Activated naive CD4-positive, alpha-beta T cell treated with anti-CD3 and anti-CD28 coated beads, Interleukin-2, amount 50 U/mL, for 72 hours (primary cell): Measurements from ENCODE around the gene ZNF487. TPM values are rescaled to one million over a fixed set of nuclear protein-coding genes. Genes with fewer than 3 reads are reported as not detected.
"Not testable (repeated sequence)": the region's sequence is repeated elsewhere in the genome, so short reads cannot be mapped to it uniquely, and the experiment has no call there.

Experiments
- ATAC-seq, 2 donors: fragments of 150-1000 bp; cut with Tn5 transposase; 2 replicates each; pipeline ENCODE4 v1.10.0; 2021; ENCODE audit warnings: mild to moderate bottlenecking in 2 of 2, moderate library complexity in 2 of 2
- DNase-seq, 2 donors: peaks; one replicate each; pipeline ENCODE4 v3.0.0; 2021 to 2022; ENCODE audit warnings: low spot score in 2 of 2
- H3K27ac Mint-ChIP-seq, 2 donors: one replicate each; pipeline ENCODE4 v1.8.0; 2022; ENCODE audit warnings: mild to moderate bottlenecking in 2 of 2, mixed read lengths in 2 of 2
- H3K36me3 Mint-ChIP-seq, 2 donors: one replicate each; pipeline ENCODE4 v1.8.0; 2022; ENCODE audit warnings: mixed read lengths in 2 of 2
- H3K9me3 Mint-ChIP-seq, 2 donors: one replicate each; pipeline ENCODE4 v1.8.0; 2022; ENCODE audit warnings: mixed read lengths in 2 of 2
- total RNA-seq, 2 donors: library from RNA; stranded (reverse); gene quantifications; one replicate each; pipeline ENCODE4 v1.2.3, GENCODE V29; 2022

Gene ZNF487
- total RNA-seq, 2 donors from 2014 or later = 2.7 to 4.1 TPM

- peak overlapping the region; percentile 97 to 98 for H3K27ac Mint-ChIP-seq
- H3K36me3 Mint-ChIP-seq = peaks cover 5 to 8% of the 10 kb centered on the region in 2 donors
Measured at GRCh38 chr10:43420369-43421200, 16.3 kb upstream of the ZNF487 start.

GRCh38 chr10:43421201-43421507, 15.8 kb upstream of the ZNF487 start:
- ATAC-seq (no peak), DNase-seq (no peak)
- no peaks in the 10 kb centered on the region for H3K9me3 Mint-ChIP-seq
- H3K36me3 Mint-ChIP-seq = peaks cover 5 to 8% of the 10 kb centered on the region in 2 donors
- H3K27ac Mint-ChIP-seq = peak overlapping the region; percentile 97 to 98

More at GRCh38 chr10:43420369-43421200, 16.3 kb upstream of the ZNF487 start:
- ATAC-seq (peak; percentile 84 to 89), DNase-seq (peak; percentile 76 to 86)
- no peaks in the 10 kb centered on the region for H3K9me3 Mint-ChIP-seq

GRCh38 chr10:43421519-43421918, 15.4 kb upstream of the ZNF487 start:
- ATAC-seq = no peak
- peak overlapping the region; percentile 60 to 97 for H3K27ac Mint-ChIP-seq
- peaks cover 5 to 8% of the 10 kb centered on the region in 2 donors for H3K36me3 Mint-ChIP-seq
- H3K9me3 Mint-ChIP-seq = no peaks in the 10 kb centered on the region
- DNase-seq = no peak

- not testable (repeated sequence) for ATAC-seq, H3K9me3 Mint-ChIP-seq, DNase-seq, H3K36me3 Mint-ChIP-seq
- H3K27ac Mint-ChIP-seq = peak overlapping the region; percentile 60 to 97
Measured at GRCh38 chr10:43421944-43422343, 15.0 kb upstream of the ZNF487 start.

- Mint-ChIP-seq H3K27ac (no peak overlapping the region), H3K36me3 (peaks cover 5 to 8% of the 10 kb centered on the region in 2 donors), H3K9me3 (no peaks in the 10 kb centered on the region)
- DNase-seq = no peak
- ATAC-seq = no peak
Measured at GRCh38 chr10:43424416-43424815, 12.5 kb upstream of the ZNF487 start.

- not testable (repeated sequence) for ATAC-seq, H3K36me3 Mint-ChIP-seq, DNase-seq, H3K9me3 Mint-ChIP-seq
- peak overlapping the region in 1 of 2 donors; percentile 71 for H3K27ac Mint-ChIP-seq
Measured at GRCh38 chr10:43426476-43426875, 10.4 kb upstream of the ZNF487 start.

- ATAC-seq (peak; percentile 87 to 90), DNase-seq (peak in 1 of 2 donors; percentile 36)
- peak overlapping the region; percentile 52 to 63 for H3K27ac Mint-ChIP-seq
- H3K9me3 Mint-ChIP-seq = no peaks in the 10 kb centered on the region
- no peaks in the 10 kb centered on the region for H3K36me3 Mint-ChIP-seq
Measured at GRCh38 chr10:43427166-43427825, 9.6 kb upstream of the ZNF487 start.

GRCh38 chr10:43430926-43431663, 5.8 kb upstream of the ZNF487 start:
- H3K36me3 Mint-ChIP-seq = peaks cover under 1% of the 10 kb centered on the region in 2 donors
- H3K9me3 Mint-ChIP-seq = no peaks in the 10 kb centered on the region
- ATAC-seq (no peak), DNase-seq (no peak)
- no peak overlapping the region for H3K27ac Mint-ChIP-seq

- ATAC-seq (no peak), DNase-seq (no peak)
- Mint-ChIP-seq H3K9me3 (no peaks in the 10 kb centered on the region), H3K36me3 (peaks cover 6 to 7% of the 10 kb centered on the region in 2 donors), H3K27ac (peak overlapping the region; percentile 95 to 98)
Measured at GRCh38 chr10:43437141-43437870, 395 bp downstream of the ZNF487 start.

GRCh38 chr10:43440463-43441134, 3.7 kb downstream of the ZNF487 start:
- ATAC-seq (no peak), DNase-seq (no peak)
- Mint-ChIP-seq H3K36me3 (peaks cover 7 to 17% of the 10 kb centered on the region in 2 donors), H3K27ac (no peak overlapping the region), H3K9me3 (no peaks in the 10 kb centered on the region)

GRCh38 chr10:43444323-43444722, 7.4 kb downstream of the ZNF487 start:
- ATAC-seq (no peak), DNase-seq (no peak)
- Mint-ChIP-seq H3K9me3 (peaks cover 4 to 9% of the 10 kb centered on the region in 2 donors), H3K27ac (no peak overlapping the region), H3K36me3 (peaks cover 0 to 24% of the 10 kb centered on the region in 2 donors)

GRCh38 chr10:43444897-43445466, 8.1 kb downstream of the ZNF487 start:
- Mint-ChIP-seq H3K27ac (no peak overlapping the region), H3K9me3 (peaks cover 4 to 9% of the 10 kb centered on the region in 2 donors), H3K36me3 (peaks cover 0 to 24% of the 10 kb centered on the region in 2 donors)
- ATAC-seq = no peak
- no peak for DNase-seq

- not testable (repeated sequence) for ATAC-seq, H3K9me3 Mint-ChIP-seq, DNase-seq
- H3K27ac Mint-ChIP-seq = peak overlapping the region in 1 of 2 donors; percentile 5
- H3K36me3 Mint-ChIP-seq = peaks cover 0 to 24% of the 10 kb centered on the region in 2 donors
Measured at GRCh38 chr10:43446219-43447017, 9.5 kb downstream of the ZNF487 start.

- Mint-ChIP-seq H3K36me3 (peaks cover 5 to 24% of the 10 kb centered on the region in 2 donors), H3K9me3 (peaks cover 4 to 9% of the 10 kb centered on the region in 2 donors), H3K27ac (no peak overlapping the region)
- no peak for DNase-seq
- ATAC-seq = no peak
Measured at GRCh38 chr10:43448742-43449141, 11.8 kb downstream of the ZNF487 start.
